ENCODE data around the gene CEP162.

CEP162 gene, protein sequence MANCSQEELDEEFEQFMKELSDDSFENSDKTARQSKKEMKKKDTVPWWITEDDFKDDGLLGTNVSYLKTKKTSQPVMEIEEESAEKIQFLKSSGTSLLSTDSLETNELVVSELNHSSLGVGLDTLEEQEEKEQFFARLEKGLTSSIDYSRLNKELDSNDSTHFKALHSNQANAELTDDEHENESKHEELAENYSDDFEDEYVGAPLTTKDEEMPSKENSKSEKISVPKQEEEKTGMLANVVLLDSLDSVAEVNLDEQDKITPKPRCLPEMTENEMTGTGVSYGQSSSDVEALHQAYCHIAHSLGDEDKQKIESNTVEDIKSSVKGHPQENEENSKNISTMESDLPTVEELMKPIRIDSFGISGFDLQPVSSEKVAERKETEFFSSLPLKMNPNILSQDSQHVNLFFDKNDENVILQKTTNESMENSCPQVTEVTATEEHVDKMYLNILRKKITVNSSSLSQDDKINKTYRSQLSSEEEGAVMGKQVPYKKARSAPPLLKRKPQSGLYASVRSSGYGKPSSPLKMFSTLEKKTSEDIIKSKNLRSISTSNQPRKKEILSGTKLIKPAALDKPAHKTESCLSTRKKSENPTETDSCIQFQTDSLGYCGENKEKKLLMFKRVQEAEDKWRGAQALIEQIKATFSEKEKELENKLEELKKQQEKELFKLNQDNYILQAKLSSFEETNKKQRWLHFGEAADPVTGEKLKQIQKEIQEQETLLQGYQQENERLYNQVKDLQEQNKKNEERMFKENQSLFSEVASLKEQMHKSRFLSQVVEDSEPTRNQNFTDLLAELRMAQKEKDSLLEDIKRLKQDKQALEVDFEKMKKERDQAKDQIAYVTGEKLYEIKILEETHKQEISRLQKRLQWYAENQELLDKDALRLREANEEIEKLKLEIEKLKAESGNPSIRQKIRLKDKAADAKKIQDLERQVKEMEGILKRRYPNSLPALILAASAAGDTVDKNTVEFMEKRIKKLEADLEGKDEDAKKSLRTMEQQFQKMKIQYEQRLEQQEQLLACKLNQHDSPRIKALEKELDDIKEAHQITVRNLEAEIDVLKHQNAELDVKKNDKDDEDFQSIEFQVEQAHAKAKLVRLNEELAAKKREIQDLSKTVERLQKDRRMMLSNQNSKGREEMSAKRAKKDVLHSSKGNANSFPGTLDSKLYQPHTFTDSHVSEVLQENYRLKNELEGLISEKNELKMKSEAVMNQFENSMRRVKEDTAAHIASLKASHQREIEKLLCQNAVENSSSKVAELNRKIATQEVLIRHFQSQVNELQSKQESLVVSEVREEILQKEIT (N-terminal part only)

DNA sequence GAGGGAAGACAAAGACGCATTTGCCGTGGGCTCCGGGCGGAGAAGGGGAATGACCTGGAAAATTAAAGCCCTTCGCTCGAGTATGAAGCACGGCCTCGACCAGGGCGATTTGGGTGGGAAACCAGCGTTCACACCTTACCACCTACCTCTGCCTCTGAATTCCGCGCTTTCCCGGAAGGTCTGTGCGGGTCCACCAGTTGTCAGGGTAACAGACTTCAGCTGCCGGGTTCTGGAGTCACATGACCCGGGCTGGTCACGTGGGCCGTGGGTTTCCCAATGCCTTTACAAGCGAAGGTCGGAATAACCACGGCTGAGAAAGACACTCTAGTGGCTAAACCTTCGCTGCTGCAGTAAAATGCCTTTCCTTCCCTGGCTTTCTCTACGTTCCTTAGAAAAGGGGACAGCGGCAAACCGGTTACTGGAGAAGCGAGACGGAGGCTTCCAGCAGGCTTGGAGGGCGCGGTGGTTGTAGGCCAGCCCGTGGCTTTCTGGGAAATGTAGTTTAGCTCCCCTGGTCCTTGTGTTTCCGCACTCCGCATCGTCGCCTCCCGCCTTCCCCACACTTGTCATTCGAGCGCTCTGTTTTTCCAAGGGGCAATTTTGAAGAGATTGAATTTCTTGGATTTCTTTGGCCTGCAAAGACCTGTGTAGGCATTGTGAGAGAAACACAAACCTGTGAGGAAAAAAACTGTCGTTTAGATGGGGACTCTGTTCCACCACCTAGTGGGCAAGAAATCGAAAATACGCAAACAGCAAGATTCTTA, at the start of gene CEP162:
Gene CEP162, minus strand, starts transcription at position 210 of the 764 bp plus-strand sequence. CDS start 1,250 bp downstream, outside the sequence.
- DNase-seq (ENCODE audit: low read depth), result peak; percentile 48
- peak within 1 kb of the TSS; percentile 94 for H3K4me3 ChIP-seq (ENCODE audit: low read depth, low read length)

DNA sequence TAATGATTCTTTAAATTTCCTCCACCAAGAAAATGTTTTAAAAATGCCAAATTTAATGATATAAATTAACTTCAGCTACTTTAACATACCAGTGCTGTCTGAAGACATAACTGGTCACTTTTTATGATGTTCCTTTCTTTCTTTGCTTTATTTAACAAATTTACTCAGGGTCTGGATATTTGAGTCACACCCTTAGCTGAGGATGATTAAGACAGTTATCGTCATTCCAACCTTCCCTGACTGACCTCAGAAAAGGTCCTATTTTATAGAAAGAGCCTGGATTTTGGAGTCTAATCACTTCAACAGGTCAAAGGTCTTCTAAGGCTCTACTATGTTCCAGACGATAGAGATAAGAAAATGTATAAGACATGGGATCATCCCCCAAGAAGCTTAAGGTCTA, 47.4 kb upstream of the CEP162 start:
- no peak overlapping the region for H3K4me3 ChIP-seq (ENCODE audit: low read depth, low read length)
- DNase-seq (ENCODE audit: low read depth), result no peak

DNA sequence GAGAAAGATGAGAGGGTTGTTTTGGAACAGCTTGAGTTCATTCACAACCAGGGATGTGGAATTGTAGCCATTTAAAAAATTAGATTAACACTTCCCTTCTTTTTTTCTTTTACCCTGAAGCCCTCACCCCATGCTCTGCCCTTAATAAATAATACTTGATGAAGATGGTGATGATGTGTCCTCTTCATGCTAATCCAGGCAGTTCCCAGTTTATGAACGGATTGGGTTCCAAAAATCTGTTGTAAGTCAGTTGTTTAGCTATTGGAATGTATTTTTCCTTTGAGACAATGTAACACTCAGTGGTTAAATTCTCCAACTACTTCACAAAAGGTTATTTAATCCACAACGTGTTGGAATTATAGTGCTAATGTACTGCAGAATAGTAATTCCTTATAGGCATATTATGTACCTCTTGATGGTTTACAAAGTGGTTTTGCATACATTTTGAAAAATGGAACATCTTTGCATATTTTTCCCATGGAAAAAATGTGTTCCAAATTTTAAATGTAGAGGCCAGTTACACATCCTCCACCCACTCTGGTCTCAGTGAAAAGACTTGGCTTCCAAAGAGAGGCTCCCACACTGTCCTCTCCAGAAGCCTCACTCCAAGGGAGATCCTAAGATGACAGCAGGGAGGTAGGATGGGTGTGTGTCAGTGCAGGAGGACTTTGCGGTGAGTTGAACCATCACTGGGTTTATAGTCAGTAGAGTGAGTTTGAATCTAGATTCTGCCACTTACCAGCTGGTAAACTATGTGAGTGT, 45.8 kb upstream of the CEP162 start:
- no peak overlapping the region for H3K4me3 ChIP-seq (ENCODE audit: low read depth, low read length)
- no peak for DNase-seq (ENCODE audit: low read depth)

DNA sequence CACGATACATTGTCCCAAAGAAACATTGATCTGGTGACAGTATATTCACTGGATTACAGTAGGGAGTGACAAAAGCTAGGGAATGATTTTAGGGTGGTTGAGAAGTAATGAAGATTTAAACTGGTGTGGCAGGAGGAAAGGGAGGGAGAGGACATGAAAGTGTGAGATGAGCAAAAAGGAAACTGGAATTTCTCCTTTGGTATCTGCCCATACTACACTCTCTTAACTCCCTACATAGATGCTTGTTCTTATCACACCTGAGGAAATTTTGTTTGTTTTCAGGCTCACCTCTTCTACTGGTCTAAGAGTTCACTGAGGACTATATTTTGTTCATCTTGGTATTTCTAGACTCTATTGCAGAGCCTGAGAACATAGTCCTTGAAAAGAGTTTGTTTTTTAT, 44.9 kb upstream of the CEP162 start:
- H3K4me3 ChIP-seq (ENCODE audit: low read depth, low read length), result no peak overlapping the region
- no peak for DNase-seq (ENCODE audit: low read depth)

DNA sequence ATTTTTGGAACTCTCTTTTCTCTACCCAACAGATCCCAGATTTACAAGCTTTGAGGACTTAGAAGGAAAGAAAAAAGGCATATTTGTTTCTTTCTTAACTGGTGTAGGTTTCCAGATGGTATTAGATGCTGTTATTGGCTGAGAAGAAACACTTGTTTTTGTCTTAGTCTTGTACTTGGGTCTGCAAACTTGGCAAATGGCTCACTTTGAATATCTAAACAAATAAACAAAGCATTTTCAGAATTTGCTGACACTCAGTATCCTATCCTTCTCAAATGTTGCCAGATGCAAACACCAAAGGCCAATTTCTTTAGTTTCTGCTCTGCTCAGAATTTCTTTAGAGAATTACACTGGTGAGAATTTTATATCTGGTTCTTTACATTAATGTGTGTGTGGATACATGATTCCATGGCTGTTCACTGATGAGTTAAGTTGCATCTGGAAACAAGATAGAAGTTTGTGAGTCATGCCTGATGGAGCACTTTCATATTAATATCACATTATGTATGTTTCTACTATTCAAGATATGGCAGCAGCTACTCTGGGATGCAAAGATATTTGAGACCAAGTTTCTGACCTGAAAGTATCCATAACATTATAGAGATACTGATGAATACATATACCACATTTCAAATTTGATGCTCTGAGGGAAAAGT, 43.7 kb upstream of the CEP162 start:
- DNase-seq (ENCODE audit: low read depth), result no peak
- H3K4me3 ChIP-seq (ENCODE audit: low read depth, low read length), result no peak overlapping the region

DNA sequence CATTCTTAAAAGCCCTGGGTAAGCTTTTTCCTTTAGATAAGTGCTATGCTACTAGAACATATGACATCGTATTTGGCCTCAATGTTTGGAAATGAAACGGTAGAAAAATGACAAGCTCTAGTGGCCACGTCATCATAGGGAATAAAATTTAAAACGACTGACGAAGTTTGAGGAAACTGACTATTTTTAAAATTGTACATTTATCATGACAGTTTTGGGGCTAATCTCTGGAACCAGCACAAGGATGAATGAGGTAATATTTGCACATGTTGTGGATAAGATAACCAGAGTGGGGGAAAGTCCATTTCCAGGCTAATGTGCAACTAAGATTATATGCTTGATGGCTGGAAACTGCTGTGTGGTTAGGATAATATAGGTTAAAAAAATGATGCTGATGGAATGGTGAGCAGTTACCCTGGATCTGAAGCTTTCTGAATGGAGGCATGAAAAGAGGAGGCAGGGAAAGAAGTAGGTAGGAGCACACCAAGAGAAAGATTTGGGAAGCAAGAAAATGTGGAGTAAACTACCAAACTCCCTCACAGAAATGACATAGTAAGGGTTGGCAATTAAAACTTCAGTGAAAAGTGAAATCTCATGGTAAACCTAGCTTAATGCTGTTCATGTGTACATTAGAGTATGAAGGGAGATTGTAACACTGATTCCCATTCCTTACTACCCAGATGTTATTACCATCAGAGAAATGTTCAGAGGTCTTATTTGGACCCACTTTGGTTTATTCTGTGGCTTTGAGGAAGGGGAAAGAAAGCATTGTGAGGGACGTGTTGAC, 42.7 kb upstream of the CEP162 start:
- no peak for DNase-seq (ENCODE audit: low read depth)
- no peak overlapping the region for H3K4me3 ChIP-seq (ENCODE audit: low read depth, low read length)

DNA sequence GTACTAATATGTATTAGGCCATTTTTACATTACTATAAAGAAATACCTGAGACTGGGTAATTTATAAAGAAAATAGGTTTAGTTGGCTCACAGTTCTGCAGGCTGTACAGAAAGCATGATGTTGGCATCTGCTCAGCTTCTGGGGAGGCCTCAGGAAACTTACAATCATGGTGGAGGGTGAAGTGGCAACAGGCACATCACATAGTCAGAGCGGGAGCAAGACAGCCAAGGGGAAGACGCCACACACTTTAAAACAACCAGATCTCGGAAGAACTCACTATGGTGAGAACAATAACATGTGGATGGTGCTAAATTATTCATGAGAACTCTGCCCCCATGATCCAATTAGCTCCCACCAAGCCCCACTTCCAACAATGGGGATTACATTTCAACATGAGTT, 41.3 kb upstream of the CEP162 start:
- no peak for DNase-seq (ENCODE audit: low read depth)
- H3K4me3 ChIP-seq (ENCODE audit: low read depth, low read length), result no peak overlapping the region

DNA sequence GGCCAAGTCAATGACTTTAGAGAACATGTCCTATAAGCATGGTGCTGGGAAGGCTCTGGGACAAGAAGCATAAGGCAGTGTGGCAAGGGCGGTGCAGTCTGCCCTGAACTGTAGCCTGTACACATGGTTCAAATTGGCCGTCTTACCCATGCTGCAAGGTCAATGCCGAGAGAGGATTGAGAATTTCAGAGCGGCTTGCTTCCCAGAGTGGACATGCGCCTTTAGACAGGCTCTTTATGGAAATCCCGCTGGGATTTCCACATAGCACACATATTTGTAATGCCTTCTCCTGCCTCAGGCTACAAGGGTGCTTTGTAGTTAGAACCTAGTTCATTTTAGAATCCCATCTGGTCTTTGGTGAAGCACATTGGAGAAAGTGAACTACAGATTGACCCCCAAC, 36.1 kb upstream of the CEP162 start:
- DNase-seq (ENCODE audit: low read depth), result no peak
- H3K4me3 ChIP-seq (ENCODE audit: low read depth, low read length), result no peak overlapping the region

DNA sequence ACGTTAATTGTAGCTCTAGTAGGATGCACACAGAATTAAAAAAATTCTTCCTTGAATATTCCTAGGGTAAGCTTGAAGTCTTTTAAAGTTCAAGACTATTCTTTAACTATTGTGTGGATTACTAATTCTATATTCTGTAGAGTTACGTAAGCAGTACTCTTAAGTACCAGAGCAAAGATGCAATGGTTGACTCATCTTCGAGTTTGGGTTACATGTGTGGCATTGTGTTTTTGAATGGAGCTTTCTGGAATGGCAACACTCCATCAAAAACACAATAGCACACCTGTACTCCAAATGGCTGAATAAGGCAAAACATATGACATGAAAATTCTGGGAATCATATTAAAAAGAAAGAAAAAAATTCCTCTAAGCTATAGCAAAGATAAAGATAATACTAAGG, 33.5 kb upstream of the CEP162 start:
- DNase-seq (ENCODE audit: low read depth), result no peak
- no peak overlapping the region for H3K4me3 ChIP-seq (ENCODE audit: low read depth, low read length)

DNA sequence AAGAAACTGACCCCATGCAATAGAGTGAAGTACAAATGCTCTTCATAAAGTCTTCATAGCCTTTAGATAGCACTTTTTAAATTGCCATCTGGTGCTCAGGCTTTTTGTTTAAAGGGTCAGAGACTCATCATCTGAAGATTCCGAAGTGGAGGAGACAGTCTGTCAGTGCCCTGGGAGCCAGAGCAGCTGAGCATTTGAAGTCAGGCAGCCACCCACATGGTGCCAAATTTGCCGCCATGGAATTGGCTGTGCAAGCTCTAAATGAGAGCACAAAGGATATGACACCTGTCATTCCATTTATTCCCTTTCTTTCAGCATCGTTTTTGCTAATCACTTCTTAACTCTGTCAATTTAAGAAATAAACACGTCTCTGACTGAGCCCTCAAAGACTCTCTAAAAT, 32.8 kb upstream of the CEP162 start:
- DNase-seq (ENCODE audit: low read depth), result no peak
- H3K4me3 ChIP-seq (ENCODE audit: low read depth, low read length), result no peak overlapping the region

DNA sequence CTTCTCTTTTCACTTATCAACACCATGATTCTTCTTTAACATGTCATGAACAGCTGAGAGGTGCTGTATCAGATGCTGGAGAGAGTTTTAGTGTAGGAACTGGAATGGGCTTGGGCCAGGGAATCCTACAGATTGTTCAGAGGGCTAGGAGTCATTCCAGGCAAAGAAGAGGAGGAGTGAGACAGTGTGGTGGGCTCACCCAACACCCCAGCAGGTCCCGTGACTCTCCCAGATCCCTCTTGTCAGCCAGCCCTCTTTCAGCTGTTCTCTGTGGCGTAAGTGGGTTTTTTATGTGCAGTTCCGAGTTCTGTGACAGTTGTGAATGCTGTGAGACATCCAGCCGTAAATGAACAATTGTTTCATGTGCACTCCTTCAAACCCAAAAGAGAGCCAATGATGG, 31.4 kb upstream of the CEP162 start:
- no peak for DNase-seq (ENCODE audit: low read depth)
- no peak overlapping the region for H3K4me3 ChIP-seq (ENCODE audit: low read depth, low read length)

DNA sequence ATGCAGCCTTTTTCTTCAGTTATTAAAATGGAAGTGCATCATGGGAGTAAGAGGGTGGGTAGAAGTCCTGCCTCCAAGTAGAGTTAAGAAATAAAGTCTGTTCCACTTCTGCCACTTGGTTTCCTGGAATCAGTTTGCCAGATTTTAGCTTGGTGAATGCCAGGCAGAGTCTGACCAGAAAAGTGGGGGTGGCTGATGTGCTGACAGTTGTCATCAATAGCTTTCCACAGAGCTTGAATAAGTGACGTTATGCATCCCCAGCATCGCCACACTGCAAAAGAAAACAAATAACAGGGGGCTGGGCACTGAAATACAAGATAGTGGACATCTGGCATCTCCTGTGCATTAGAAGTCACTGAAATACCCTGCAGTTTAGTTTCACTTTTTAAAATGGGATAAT, 30.8 kb upstream of the CEP162 start:
- H3K4me3 ChIP-seq (ENCODE audit: low read depth, low read length), result no peak overlapping the region
- no peak for DNase-seq (ENCODE audit: low read depth)

DNA sequence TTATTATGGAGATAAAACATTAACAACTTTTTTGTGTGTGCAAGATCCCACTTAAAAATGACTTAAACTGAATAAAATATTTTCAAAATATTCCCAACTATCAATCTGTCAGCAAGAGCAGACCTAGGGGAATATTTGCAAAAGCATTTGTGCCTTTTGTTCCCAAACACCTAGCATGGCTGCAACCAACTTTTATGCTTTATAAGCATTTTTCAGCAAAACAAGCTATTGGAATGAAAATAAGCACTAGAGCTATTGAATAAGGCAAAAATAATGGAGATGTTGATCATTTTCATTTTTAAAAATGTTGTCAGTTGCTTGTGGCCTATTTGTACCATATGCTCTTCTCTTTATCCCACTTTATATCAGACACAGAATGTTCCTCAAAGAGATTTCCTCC, 28.2 kb upstream of the CEP162 start:
- H3K4me3 ChIP-seq (ENCODE audit: low read depth, low read length), result no peak overlapping the region
- DNase-seq (ENCODE audit: low read depth), result no peak

DNA sequence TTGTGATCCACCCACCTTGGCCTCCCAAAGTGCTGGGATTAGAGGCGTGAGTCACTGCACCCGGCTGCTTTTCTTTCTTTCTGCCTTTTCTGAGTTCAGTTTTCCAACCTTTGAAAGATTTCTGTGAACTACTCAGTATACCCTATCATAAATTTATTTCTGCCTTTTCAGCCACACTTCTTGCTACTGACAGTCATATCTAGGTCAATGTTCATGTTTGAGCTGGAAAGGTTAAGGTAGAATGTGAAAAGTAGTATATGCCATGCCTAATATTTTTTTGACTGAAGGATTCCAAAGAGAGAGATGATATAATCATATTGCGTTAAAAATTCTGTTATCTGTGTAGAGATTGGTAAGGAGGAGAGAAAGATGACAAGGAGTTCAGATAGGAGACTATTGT, 25.9 kb upstream of the CEP162 start:
- DNase-seq (ENCODE audit: low read depth), result no peak
- no peak overlapping the region for H3K4me3 ChIP-seq (ENCODE audit: low read depth, low read length)

DNA sequence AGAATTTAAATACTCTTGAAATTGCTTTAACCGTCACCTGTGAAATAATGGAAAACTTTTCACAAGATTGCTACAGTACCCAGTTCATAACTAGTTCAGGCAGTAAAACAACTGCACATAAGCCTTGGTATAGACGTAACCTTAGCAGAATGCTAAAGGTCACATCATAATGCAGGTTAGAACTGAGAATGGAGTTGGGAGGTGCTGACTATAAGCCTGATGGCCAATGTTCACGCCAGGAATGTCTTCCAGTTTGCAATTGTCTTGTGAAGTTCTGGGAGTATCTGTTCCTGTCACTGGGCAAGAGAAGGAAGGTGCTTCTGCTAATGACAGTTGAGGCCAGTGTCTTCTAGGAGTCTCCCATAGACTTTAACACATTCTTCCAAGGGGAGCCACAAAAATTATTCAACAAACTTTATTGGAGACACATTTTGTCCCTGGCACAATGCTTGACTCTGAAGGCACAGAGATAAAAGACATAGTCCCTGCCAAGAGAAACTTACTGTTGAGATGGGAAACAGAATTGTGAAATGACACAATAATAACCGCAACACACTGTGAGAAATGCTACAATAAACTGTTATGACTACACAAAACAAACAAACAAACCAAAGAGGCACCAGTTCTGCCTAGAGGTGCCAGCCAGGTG, 24.6 kb upstream of the CEP162 start:
- H3K4me3 ChIP-seq (ENCODE audit: low read depth, low read length), result no peak overlapping the region
- no peak for DNase-seq (ENCODE audit: low read depth)

DNA sequence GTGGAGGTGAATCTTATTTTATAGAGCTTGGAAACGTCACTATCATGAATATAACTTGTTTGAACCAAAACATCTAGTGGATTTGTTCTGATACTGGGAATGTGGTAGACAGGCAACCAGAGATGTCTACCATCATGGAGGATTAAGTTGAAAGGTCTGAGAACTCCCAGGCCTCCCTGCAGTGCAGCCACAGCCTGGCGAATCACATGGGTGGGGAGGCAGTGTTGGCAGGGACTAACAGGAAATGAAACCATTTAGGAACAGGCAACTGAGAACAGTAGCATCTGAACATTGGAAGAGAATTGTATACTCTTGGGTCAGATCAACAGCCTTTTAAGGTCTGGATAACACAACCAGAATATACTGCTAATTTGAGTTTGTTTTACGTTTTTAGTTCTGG, 22.3 kb upstream of the CEP162 start:
- no peak overlapping the region for H3K4me3 ChIP-seq (ENCODE audit: low read depth, low read length)
- DNase-seq (ENCODE audit: low read depth), result no peak
